Coronary artery (tissue), 2 donors: ENCODE data around the gene GPR26.

Experiments
- DNase-seq: peaks from one replicate; pipeline ENCODE4 v3.0.0-alpha.2; 2017; ENCODE audit warnings: low spot score
- H3K27ac ChIP-seq, 2 donors: fragments of 200-600 bp; sonication (generic); one replicate each; pipeline ENCODE4 v1.5.1; 2016 to 2019
- H3K4me3 ChIP-seq: fragments of 200-600 bp; sonication (generic); 2 replicates; pipeline ENCODE4 v1.5.1; 2016; ENCODE audit warnings: mild to moderate bottlenecking, moderate library complexity
- CTCF ChIP-seq: fragments of 200-600 bp; sonication (generic); IDR thresholded peaks from one replicate; pipeline ENCODE4 v1.5.1; 2019; ENCODE audit warnings: antibody characterized with exemption

The GPR26 gene

GRCh38 chr10:123741146-123741545 is 75.0 kb downstream of the GPR26 start:
- no peak for DNase-seq
- no peak overlapping the region for H3K27ac ChIP-seq
- no peak overlapping the region for H3K4me3 ChIP-seq
- no peak for TF ChIP-seq CTCF

GRCh38 chr10:123741711-123742110 is 75.6 kb downstream of the GPR26 start:
- H3K27ac ChIP-seq = no peak overlapping the region
- TF ChIP-seq CTCF = no peak
- no peak overlapping the region for H3K4me3 ChIP-seq
- DNase-seq = no peak

- DNase-seq = no peak
- H3K4me3 ChIP-seq = no peak overlapping the region
- H3K27ac ChIP-seq = no peak overlapping the region
- no peak for TF ChIP-seq CTCF
Measured at GRCh38 chr10:123742751-123743440, 76.7 kb downstream of the GPR26 start.

- no peak for TF ChIP-seq CTCF
- Histone ChIP-seq H3K27ac (no peak overlapping the region), H3K4me3 (no peak overlapping the region)
- no peak for DNase-seq
Measured at GRCh38 chr10:123743441-123744223, 77.5 kb downstream of the GPR26 start.

- no peak for TF ChIP-seq CTCF
- no peak for DNase-seq
- Histone ChIP-seq H3K27ac (no peak overlapping the region), H3K4me3 (no peak overlapping the region)
Measured at GRCh38 chr10:123744224-123744536, 78.0 kb downstream of the GPR26 start.
